ENCODE results near the gene PTPRM. TPM values are rescaled to one million over a fixed set of nuclear protein-coding genes. Genes with fewer than 3 reads are reported as not detected.

PTPRM gene
- total RNA-seq, 1 experiment from 2014 or later, result 11.1 TPM

GRCh38 chr18:7566244-7566566 is 911 bp upstream of the PTPRM start (continued):
- TF ChIP-seq ZNF219 (CRISPR knock-in tag; IDR thresholded peaks at IDR 0.05; ENCODE audit: borderline replicate concordance), result no peak
- TF ChIP-seq NFATC4 (CRISPR knock-in tag; IDR thresholded peaks at IDR 0.05), result no peak
- TF ChIP-seq ZNF671 (CRISPR knock-in tag; IDR thresholded peaks at IDR 0.05), result no peak
- TF ChIP-seq USF1 (CRISPR knock-in tag; IDR thresholded peaks at IDR 0.05), result no peak
- TF ChIP-seq ZNF317 (CRISPR knock-in tag; IDR thresholded peaks at IDR 0.05; ENCODE audit: borderline replicate concordance, low read depth), result no peak
- TF ChIP-seq TEAD4 (CRISPR knock-in tag; IDR thresholded peaks at IDR 0.05), result no peak

- Mint-ChIP-seq H3K9me3 (peaks cover 10% of the 10 kb centered on the region), H3K27ac (no peak overlapping the region), H3K4me1 (peaks cover 7% of the 10 kb centered on the region), H3K27me3 (ENCODE audit: low read depth) (peaks cover 41% of the 10 kb centered on the region), H3K36me3 (peaks cover 6% of the 10 kb centered on the region), H3K4me3 (peak overlapping the region; percentile 55)
- DNase-seq (ENCODE audit: low spot score) (peak; percentile 58), ATAC-seq (peak; percentile 34)
- POLR2A ChIA-PET, result interaction anchor here (1.0 kb wide), 1 partner anchor 295 kb away, joined by 4 read pairs; no protein-coding TSS in a partner anchor
- TF ChIP-seq NR1H2 (CRISPR knock-in tag; IDR thresholded peaks at IDR 0.05), result no peak
- TF ChIP-seq ZNF671 (CRISPR knock-in tag; IDR thresholded peaks at IDR 0.05), result no peak
- TF ChIP-seq EMX1 (CRISPR knock-in tag; IDR thresholded peaks at IDR 0.05), result no peak
- TF ChIP-seq OVOL2 (CRISPR knock-in tag; IDR thresholded peaks at IDR 0.05; ENCODE audit: borderline replicate concordance), result no peak
- no peak for TF ChIP-seq ZNF138 (CRISPR knock-in tag; conservative IDR thresholded peaks at IDR 0.05)
- TF ChIP-seq, protein P1, sequence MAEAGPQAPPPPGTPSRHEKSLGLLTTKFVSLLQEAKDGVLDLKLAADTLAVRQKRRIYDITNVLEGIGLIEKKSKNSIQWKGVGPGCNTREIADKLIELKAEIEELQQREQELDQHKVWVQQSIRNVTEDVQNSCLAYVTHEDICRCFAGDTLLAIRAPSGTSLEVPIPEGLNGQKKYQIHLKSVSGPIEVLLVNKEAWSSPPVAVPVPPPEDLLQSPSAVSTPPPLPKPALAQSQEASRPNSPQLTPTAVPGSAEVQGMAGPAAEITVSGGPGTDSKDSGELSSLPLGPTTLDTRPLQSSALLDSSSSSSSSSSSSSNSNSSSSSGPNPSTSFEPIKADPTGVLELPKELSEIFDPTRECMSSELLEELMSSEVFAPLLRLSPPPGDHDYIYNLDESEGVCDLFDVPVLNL (CRISPR knock-in tag; IDR thresholded peaks at IDR 0.05; ENCODE audit: borderline replicate concordance, low read depth), result peak; percentile 21; the same call in 1 of the 2 replicates
- TF ChIP-seq, protein P2, sequence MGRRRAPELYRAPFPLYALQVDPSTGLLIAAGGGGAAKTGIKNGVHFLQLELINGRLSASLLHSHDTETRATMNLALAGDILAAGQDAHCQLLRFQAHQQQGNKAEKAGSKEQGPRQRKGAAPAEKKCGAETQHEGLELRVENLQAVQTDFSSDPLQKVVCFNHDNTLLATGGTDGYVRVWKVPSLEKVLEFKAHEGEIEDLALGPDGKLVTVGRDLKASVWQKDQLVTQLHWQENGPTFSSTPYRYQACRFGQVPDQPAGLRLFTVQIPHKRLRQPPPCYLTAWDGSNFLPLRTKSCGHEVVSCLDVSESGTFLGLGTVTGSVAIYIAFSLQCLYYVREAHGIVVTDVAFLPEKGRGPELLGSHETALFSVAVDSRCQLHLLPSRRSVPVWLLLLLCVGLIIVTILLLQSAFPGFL (CRISPR knock-in tag; IDR thresholded peaks at IDR 0.05; ENCODE audit: borderline replicate concordance), result no peak
- TF ChIP-seq, protein P3, sequence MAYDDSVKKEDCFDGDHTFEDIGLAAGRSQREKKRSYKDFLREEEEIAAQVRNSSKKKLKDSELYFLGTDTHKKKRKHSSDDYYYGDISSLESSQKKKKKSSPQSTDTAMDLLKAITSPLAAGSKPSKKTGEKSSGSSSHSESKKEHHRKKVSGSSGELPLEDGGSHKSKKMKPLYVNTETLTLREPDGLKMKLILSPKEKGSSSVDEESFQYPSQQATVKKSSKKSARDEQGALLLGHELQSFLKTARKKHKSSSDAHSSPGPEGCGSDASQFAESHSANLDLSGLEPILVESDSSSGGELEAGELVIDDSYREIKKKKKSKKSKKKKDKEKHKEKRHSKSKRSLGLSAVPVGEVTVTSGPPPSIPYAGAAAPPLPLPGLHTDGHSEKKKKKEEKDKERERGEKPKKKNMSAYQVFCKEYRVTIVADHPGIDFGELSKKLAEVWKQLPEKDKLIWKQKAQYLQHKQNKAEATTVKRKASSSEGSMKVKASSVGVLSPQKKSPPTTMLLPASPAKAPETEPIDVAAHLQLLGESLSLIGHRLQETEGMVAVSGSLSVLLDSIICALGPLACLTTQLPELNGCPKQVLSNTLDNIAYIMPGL (CRISPR knock-in tag; IDR thresholded peaks at IDR 0.05), result peak; percentile 1; the same call in 1 of the 2 replicates
- no peak for TF ChIP-seq CDX4 (CRISPR knock-in tag; IDR thresholded peaks at IDR 0.05; ENCODE audit: borderline replicate concordance)
- no peak for TF ChIP-seq FOXP1 (CRISPR knock-in tag; IDR thresholded peaks at IDR 0.05; ENCODE audit: borderline replicate concordance)
- TF ChIP-seq ZNF121 (CRISPR knock-in tag; IDR thresholded peaks at IDR 0.05), result no peak
- no peak for TF ChIP-seq SMAD3 (CRISPR knock-in tag; IDR thresholded peaks at IDR 0.05; ENCODE audit: borderline replicate concordance)
- TF ChIP-seq ZBTB43 (CRISPR knock-in tag; IDR thresholded peaks at IDR 0.05), result 0 out of 2 replicates have a peak, but pooled peaks have one; percentile 42
- TF ChIP-seq E2F1 (CRISPR knock-in tag; IDR thresholded peaks at IDR 0.05), result no peak
- CTCF ChIA-PET, result interaction anchor here (0.7 to 3.1 kb wide), 43 partner anchors 8 to 913 kb away, joined by 3 to 84 read pairs (median 4); no protein-coding TSS in a partner anchor
Measured at GRCh38 chr18:7567474-7568425, 634 bp downstream of the PTPRM start.
